ENCODE results near the gene MYO1G. TPM values are rescaled to one million over a fixed set of nuclear protein-coding genes. Genes with fewer than 3 reads are reported as not detected.

The MYO1G gene
- total RNA-seq, 1 donor from 2014 or later, result 0.53 TPM

DNA sequence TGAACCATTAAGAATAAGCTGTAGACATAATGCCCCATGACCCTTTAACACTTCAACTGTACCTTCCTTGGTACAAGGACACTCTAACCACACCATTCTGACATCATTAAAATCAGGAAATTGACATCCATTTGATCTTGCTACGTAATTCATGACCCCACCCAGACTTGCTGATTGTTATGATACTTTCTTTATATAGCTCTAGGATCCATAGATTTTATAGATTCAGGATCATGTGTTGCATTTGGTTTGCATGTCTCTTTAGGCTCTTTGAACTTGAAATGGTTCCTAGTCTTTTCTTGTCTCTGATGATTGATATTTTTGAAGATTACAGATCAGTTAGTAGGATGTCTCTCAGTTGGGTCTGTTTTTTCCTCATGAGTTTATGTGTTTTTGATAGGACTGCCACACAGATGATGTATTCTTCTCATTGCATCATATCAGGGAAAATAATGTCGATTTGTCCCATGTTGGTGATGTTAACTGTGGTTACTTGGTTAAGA, 34.7 kb upstream of the MYO1G start:
- Mint-ChIP-seq H3K36me3 (peaks cover 38% of the 10 kb centered on the region), H3K4me1 (ENCODE audit: unreplicated experiment) (no peaks in the 10 kb centered on the region), H3K27ac (no peak overlapping the region), H3K4me3 (no peak overlapping the region), H3K27me3 (no peaks in the 10 kb centered on the region), H3K9me3 (peaks cover 5% of the 10 kb centered on the region)
- no peak for DNase-seq (ENCODE audit: extremely low spot score, unreplicated experiment)
- TF ChIP-seq, protein P1, sequence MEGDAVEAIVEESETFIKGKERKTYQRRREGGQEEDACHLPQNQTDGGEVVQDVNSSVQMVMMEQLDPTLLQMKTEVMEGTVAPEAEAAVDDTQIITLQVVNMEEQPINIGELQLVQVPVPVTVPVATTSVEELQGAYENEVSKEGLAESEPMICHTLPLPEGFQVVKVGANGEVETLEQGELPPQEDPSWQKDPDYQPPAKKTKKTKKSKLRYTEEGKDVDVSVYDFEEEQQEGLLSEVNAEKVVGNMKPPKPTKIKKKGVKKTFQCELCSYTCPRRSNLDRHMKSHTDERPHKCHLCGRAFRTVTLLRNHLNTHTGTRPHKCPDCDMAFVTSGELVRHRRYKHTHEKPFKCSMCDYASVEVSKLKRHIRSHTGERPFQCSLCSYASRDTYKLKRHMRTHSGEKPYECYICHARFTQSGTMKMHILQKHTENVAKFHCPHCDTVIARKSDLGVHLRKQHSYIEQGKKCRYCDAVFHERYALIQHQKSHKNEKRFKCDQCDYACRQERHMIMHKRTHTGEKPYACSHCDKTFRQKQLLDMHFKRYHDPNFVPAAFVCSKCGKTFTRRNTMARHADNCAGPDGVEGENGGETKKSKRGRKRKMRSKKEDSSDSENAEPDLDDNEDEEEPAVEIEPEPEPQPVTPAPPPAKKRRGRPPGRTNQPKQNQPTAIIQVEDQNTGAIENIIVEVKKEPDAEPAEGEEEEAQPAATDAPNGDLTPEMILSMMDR (conservative IDR thresholded peaks at IDR 0.05), result no peak

DNA sequence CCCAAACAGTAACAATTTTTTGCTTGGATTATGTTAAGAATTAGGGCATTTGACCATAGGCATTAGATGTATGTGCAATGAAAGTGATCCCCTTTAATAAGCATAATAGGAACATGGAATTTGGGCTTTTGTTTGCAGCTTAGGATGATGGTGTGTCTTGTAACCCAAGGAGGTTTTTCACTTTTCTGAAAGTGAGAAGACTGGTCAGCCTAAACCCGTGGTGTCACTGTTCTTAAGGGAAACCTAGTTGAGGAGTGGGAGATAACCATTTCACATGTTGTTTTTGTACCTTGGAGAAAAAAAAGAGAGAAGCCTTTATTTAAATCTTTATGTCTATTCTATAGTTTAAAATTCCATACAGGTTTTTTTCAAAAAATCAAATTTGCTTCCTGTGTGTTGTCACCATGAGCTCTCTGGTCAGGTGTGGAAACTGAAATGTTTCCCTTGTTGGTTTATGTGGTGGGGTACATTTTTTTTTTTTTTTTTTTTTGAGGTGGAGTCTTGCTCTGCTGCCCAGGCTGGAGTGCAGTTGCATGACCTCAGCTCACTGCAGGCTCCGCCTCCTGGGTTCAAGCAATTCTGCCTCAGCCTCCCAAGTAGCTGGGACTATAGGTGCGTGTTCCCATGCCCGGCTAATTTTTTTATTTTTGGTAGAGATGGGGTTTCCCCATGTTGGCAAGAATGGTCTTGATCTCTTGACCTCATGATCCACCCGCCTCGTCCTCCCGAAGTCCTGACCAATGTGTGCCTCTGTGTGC, 28.9 kb upstream of the MYO1G start:
- TF ChIP-seq, protein P1 (conservative IDR thresholded peaks at IDR 0.05), result no peak
- no peaks in the 10 kb centered on the region for H3K9me3 Mint-ChIP-seq
- H3K27me3 Mint-ChIP-seq, result no peaks in the 10 kb centered on the region
- no peak overlapping the region for H3K4me3 Mint-ChIP-seq
- peaks cover 8% of the 10 kb centered on the region for H3K36me3 Mint-ChIP-seq
- DNase-seq (ENCODE audit: extremely low spot score, unreplicated experiment), result no peak
- H3K27ac Mint-ChIP-seq, result peak overlapping the region; percentile 8
- peaks cover 8% of the 10 kb centered on the region for H3K4me1 Mint-ChIP-seq (ENCODE audit: unreplicated experiment)

DNA sequence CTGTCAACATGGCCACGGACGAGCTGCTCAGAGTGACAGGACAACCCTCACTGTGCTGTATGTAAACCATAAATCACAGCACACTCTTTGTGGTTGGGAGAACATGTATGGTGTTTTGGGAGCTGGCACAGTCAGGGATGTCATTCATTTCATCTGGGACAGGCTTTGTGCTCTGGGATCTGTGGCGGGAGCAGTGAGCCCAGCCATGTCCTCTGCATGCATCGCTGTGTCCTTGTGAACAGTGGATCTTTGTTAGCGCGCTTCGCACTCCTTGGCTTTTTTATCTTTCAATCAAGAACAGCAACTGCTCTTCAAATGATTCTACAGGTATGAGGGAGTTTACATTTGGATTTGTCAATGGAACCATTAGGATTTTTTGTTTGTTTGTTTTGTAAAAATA, 28.3 kb upstream of the MYO1G start:
- Mint-ChIP-seq H3K4me3 (no peak overlapping the region), H3K9me3 (no peaks in the 10 kb centered on the region), H3K27me3 (no peaks in the 10 kb centered on the region), H3K36me3 (peaks cover 4% of the 10 kb centered on the region), H3K27ac (peak overlapping the region; percentile 8), H3K4me1 (ENCODE audit: unreplicated experiment) (peaks cover 8% of the 10 kb centered on the region)
- TF ChIP-seq, protein P1 (conservative IDR thresholded peaks at IDR 0.05), result no peak
- no peak for DNase-seq (ENCODE audit: extremely low spot score, unreplicated experiment)

DNA sequence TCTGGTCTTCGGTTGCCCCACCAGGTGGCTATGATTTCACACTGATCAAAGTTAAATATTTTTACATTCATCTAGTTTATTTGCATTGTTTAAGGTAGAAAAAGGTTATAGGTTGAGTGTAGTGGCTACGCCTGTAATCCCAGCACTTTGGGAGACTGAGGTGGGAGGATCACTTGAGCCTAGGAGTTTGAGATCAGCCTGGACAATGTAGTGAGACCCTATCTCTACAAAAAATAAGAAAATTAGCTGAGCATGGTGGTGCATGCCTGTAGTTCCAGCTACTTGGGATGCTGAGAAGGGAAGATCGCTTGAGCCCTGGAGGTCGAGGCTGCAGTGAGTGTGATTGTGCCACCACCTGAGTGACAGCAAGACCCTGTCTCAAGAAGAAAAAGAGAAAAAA, 25.0 kb upstream of the MYO1G start:
- TF ChIP-seq, protein P1 (conservative IDR thresholded peaks at IDR 0.05), result no peak
- Mint-ChIP-seq H3K36me3 (peaks cover 3% of the 10 kb centered on the region), H3K27ac (no peak overlapping the region), H3K27me3 (no peaks in the 10 kb centered on the region), H3K4me3 (no peak overlapping the region), H3K9me3 (no peaks in the 10 kb centered on the region), H3K4me1 (ENCODE audit: unreplicated experiment) (peaks cover 16% of the 10 kb centered on the region)
- no peak for DNase-seq (ENCODE audit: extremely low spot score, unreplicated experiment)

- H3K9me3 Mint-ChIP-seq, result no peaks in the 10 kb centered on the region
- peak overlapping the region; percentile 89 for H3K4me3 Mint-ChIP-seq
- TF ChIP-seq, protein P1 (conservative IDR thresholded peaks at IDR 0.05), result no peak
- H3K36me3 Mint-ChIP-seq, result peaks cover 3% of the 10 kb centered on the region
- H3K27me3 Mint-ChIP-seq, result no peaks in the 10 kb centered on the region
- DNase-seq (ENCODE audit: extremely low spot score, unreplicated experiment), result no peak
- H3K27ac Mint-ChIP-seq, result no peak overlapping the region
- peaks cover 14% of the 10 kb centered on the region for H3K4me1 Mint-ChIP-seq (ENCODE audit: unreplicated experiment)
Observed at GRCh38 chr7:45001826-45002225, 23.0 kb upstream of the MYO1G start.
